ENCODE results near the gene BCOR.

BCOR gene

GRCh38 chrX:40015693-40016092, 82.1 kb downstream of the BCOR start:
- DNase-seq = no peak

DNA sequence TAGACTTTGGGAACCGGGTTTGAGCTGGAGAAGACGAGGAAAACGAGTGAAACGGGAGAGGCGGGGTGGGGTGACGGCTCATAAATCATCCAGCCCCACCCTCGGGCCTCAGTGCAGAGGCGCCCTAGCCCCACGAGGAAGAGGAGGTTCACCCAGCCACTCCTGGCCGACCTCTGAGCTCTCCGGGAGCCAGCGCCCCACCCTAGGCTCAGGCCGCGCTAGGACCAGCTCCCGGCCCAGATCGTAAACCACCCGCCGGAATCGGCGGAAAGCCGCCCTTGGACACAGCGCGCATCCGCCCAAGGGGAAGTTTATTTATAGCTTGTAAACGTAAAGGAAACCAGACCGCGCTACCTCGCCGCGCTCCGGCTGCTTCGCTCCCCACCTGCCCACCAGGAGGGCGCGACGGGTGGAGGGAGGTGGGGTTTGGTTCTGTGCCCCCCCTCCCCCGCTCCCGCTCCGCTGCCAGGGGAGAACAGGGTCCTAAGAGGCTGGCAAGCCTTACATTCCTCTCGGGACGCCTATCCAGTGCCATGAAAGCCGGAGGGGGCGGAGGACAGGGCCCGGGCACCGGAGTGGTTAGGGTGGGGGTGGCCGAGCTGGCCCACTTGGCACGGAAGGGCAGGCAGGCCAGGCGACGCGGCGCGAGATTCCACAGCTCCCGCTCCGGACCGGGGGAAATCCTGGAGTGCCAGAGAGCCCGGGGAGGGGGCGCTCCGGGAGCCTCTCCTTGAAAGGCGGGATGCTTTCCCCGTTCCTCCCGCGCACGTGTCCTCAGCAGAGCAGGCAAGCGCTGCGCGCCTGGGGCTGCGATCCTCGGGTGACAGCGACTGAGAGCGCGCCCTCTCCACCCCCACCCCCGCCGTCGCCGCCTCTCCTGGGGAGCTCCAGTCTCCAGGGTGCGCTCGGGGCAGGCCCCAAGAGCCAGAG, 84.2 kb downstream of the BCOR start:
- DNase-seq = no peak

GRCh38 chrX:40012868-40013265, 84.9 kb downstream of the BCOR start:
- no peak for DNase-seq

- DNase-seq = no peak
These were observed 85.5 kb downstream of the BCOR start for GRCh38 chrX:40012039-40012867.

DNA sequence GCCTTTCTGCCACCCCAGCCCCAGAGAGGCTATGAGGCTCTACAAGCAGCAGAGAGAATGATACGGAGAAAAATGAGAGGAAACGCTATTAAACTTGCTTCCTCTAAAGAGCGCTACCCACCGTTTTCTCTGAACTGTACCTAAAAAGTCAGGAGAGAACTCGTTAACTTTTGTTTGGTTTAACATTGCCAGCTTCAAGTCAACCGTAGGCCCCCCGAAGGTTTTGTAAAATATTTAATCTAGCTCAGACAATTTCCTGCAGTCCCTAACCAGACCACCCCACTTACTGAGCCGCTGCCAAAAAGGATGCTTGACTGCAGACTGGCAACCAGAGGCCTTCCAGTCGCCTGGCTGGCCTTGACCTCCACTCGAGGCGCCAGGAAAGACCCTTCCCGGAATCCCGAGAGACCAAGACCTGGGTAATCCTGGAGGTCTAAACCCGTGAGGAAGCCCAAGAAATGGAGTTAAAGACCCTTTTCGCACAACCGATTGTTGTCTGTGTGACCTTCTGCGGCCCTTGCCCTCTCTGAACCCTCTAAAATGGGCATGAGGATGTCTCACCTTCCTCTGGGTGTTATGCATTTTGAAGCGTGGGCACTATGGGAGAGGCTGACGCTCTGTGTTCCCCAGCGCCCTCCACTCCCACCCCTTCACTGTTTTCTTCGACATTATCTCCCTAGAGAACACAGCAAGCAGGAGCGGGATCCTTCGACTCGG, 86.3 kb downstream of the BCOR start:
- DNase-seq = no peak

- peak; percentile 24 for DNase-seq
These were observed 87.0 kb downstream of the BCOR start for GRCh38 chrX:40010550-40011321.

DNA sequence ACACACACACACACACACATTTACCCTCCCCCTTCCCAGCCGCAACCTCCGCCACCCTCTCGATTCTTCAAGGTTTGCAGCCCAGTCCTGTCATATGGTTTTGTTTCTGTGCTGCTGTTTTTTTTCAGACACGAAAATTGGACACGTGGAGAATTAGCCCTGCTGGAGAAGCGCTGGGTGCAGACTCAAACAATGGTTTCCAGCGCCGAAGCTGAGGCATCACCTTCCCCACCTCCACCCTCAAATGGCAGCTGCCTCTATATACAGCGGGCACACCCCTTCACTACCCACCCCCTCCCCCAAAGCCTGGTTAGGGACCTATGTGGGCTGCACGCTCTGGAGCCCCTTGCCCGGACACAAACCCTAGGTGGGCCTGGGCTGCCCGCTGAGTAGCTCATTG, 87.9 kb downstream of the BCOR start:
- DNase-seq = no peak

DNA sequence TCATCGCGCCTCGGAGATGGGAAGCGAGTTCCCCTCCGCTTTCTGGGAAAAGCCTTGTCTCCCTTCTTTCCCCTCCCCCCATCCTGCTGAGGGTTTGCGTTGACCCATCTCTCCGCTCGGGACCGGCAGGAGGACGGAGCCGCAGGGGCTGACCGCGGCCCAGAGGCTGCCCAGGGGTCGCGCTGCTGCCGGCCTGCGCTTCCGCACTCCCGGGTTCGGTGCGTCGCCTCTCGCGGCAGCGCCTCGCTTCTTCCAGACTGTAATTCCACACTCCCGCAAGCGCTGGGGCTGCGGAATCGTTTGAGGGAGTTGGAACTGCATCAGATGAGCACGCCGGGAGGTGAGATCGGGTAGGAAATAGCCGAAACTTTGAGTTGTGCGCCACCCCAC, 88.3 kb downstream of the BCOR start:
- peak; percentile 16 for DNase-seq

DNA sequence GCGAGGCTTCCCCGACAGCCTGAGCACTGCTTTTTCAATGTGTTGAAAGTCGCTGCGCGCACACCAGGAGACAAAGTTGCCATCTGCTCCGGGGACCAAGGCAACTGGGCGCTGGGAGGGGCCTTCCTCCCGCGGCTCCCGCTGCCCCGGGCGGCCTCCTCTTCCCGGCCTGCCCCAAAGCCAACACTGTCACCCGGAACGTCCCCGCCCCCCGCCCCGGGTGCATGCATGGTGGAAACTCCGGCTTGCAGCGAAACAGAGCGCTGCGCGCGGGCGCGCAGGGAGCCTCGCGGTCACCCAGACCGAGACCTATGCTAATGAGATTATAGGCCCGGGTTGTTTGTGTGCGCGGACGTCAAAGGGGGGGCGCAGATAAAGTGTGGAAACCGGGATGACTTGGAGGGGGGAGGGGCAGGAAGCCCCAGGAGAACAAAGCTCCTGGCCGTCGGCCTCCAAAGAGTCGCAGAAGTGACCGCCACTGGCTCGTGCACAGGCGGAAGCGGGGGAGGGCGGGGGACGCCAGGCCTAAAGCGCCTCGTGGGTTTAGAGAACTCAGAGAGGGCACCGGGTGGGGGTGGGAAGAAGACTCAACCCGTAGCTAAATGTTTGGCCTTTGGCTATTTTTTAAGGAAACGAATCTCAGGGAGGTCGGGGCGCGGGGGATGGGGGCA, 88.8 kb downstream of the BCOR start:
- peak; percentile 76 for DNase-seq

DNA sequence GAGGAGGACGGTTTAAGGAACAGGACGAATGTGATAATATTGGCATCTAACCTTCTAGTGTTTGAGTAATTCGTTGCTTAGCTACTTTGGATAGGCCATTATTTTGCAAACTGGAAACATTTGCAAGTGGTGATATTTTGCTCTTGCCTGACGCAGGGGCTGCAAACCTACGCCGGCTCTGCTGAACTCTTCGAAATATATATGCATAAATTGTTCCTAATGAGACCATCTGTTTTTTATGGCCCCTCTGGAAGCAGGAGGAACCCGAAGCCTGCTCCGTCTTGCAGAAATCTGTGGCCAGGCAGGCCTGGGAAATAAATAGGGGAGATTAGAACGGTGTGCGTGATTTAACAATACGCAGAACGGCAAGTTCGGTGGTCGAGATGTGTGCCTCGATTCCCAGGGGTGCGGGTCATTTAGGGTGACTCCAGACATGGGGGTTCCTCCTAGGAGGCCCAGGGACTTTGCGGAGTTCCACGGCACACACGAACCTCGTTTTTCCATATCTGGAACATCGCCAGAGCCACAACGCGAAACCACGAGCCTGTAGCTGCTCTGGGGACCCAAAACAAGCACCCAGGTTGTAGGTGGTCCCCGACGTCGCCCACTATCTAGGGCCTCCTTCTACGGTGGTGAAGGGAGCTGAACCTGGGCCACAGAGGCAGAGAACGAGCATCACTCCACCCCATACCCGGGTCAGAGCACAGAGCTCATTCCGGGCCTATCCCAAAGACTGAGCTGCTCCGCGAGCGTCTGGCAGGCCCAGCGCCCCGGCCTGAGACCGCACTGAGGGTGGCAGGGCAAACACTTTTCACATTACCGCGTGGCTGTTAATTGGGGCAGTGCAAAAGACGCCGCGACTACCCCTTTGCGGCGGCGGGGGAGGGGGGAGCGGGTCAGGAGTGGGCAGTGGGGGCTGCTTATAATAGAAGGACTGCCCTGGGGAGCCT, 89.7 kb downstream of the BCOR start:
- peak; percentile 75 for DNase-seq

DNA sequence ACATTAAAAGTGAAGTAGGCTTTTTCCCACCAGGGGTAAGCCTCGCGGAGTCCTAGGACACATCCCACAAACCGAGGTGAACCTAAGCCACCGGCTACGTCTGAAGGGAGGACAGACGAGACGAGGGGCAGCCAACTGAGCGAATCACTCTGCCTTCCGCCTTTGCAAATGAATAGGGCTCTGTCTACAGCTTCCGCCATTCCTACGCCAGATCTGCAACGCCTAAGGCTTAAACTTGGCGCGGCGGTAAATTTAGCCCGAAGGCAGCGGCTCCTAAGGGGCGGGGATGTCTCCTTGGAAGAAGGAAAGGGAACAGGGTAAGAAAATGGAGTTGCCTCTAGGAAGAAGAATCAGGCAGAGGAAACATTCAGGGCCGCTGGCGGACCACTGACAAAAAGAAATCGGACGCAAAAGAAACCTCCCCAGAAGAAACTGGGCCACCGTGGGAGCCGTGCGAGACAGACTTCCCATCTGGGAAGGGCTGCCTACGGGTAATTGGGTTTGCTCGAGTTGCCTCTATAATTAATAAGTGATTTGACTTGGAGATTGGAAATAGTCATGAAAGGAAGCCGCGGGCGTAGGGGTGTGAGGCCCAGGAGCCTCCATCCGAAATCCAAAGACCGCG, 90.5 kb downstream of the BCOR start:
- DNase-seq = no peak

GRCh38 chrX:40006106-40007017, 91.4 kb downstream of the BCOR start:
- no peak for DNase-seq

DNA sequence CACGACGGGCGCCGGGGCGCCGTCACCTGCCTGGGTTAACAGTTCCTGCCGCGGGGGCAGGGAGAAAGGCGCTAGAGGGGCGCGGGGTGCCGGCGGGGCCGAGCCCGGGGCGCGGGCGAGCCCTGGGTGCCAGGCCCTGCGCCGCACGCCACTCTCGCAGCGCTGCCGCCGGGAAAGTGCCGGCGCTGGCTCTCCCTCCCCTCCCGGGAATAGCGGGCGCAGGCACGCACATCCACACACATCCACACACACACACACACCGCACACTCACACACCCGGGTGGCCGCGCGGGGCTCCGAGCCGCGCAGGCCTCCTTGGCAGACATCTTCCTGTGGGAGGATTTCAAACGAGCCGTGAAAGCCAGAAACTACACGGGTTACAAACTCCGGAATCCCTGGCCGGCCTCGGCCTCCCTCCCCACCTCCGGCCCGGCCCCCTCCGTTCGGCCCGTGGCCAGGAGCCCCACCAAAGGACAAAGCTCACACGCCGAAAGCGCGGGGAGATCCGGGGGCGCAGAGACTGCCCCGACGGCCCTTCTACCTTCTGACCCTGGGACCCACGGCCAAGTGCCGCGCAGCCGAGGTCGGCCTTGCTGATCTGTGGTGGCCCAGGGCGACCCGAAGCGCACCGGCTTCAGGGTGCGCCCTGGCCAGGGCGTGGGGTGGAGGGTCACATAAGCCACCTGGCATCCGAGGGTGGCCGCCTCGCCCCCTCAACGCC, 92.3 kb downstream of the BCOR start:
- no peak for DNase-seq

DNA sequence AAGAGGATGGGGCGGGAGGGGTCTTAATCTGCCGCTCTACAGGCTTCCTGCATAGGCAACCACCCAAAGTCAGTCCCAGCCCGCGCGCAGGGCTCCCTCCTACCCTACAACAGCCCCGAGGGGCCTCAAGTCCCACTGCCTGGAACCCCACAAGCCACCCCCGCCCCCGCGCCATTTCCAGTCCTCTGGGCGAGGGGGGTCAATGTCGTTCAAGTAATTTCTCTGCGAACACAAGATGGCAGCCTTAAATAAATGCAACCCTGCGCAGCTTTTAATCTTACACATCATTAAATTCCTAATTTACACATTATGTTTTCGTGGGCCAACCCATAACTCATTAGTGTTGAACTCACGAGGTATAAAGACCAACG, 92.9 kb downstream of the BCOR start:
- no peak for DNase-seq

GRCh38 chrX:40004246-40004535, 93.6 kb downstream of the BCOR start:
- no peak for DNase-seq

GRCh38 chrX:40003428-40004245, 94.1 kb downstream of the BCOR start:
- no peak for DNase-seq

- no peak for DNase-seq
These were observed 94.7 kb downstream of the BCOR start for GRCh38 chrX:40003071-40003427.
